ENCODE data around the gene E2F1. TPM values are rescaled to one million over a fixed set of nuclear protein-coding genes. Genes with fewer than 3 reads are reported as not detected.

The E2F1 gene
- polyA plus RNA-seq, 1 experiment: 2.6 TPM

GRCh38 chr20:33689493-33689892, 3.3 kb upstream of the E2F1 start:
- Histone ChIP-seq H3K27ac (ENCODE audit: low read depth, low read length) (no peak overlapping the region), H3K9me3 (ENCODE audit: control insufficient read depth, insufficient read depth, low read length) (no peaks in the 10 kb centered on the region), H3K27me3 (ENCODE audit: control insufficient read depth, insufficient read depth, low read length) (no peaks in the 10 kb centered on the region), H3K4me3 (ENCODE audit: low read depth, low read length) (no peak overlapping the region)
- TF ChIP-seq, protein P1, sequence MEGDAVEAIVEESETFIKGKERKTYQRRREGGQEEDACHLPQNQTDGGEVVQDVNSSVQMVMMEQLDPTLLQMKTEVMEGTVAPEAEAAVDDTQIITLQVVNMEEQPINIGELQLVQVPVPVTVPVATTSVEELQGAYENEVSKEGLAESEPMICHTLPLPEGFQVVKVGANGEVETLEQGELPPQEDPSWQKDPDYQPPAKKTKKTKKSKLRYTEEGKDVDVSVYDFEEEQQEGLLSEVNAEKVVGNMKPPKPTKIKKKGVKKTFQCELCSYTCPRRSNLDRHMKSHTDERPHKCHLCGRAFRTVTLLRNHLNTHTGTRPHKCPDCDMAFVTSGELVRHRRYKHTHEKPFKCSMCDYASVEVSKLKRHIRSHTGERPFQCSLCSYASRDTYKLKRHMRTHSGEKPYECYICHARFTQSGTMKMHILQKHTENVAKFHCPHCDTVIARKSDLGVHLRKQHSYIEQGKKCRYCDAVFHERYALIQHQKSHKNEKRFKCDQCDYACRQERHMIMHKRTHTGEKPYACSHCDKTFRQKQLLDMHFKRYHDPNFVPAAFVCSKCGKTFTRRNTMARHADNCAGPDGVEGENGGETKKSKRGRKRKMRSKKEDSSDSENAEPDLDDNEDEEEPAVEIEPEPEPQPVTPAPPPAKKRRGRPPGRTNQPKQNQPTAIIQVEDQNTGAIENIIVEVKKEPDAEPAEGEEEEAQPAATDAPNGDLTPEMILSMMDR (IDR thresholded peaks at IDR 0.05; ENCODE audit: low read depth, low read length): no peak
- ChIA-PET POLR2A (no interaction called here), CTCF (no interaction called here)
- DNase-seq (ENCODE audit: low read depth, low spot score): no peak

- ChIA-PET POLR2A (no interaction called here), CTCF (no interaction called here)
- no peak overlapping the region for H3K27ac ChIP-seq (ENCODE audit: low read depth, low read length)
- no peak for DNase-seq (ENCODE audit: low read depth, low spot score)
- no peaks in the 10 kb centered on the region for H3K27me3 ChIP-seq (ENCODE audit: control insufficient read depth, insufficient read depth, low read length)
- H3K9me3 ChIP-seq (ENCODE audit: control insufficient read depth, insufficient read depth, low read length): no peaks in the 10 kb centered on the region
- no peak overlapping the region for H3K4me3 ChIP-seq (ENCODE audit: low read depth, low read length)
- TF ChIP-seq, protein P1 (IDR thresholded peaks at IDR 0.05; ENCODE audit: low read depth, low read length): no peak
Observed at GRCh38 chr20:33688938-33689424, 2.8 kb upstream of the E2F1 start.

DNA sequence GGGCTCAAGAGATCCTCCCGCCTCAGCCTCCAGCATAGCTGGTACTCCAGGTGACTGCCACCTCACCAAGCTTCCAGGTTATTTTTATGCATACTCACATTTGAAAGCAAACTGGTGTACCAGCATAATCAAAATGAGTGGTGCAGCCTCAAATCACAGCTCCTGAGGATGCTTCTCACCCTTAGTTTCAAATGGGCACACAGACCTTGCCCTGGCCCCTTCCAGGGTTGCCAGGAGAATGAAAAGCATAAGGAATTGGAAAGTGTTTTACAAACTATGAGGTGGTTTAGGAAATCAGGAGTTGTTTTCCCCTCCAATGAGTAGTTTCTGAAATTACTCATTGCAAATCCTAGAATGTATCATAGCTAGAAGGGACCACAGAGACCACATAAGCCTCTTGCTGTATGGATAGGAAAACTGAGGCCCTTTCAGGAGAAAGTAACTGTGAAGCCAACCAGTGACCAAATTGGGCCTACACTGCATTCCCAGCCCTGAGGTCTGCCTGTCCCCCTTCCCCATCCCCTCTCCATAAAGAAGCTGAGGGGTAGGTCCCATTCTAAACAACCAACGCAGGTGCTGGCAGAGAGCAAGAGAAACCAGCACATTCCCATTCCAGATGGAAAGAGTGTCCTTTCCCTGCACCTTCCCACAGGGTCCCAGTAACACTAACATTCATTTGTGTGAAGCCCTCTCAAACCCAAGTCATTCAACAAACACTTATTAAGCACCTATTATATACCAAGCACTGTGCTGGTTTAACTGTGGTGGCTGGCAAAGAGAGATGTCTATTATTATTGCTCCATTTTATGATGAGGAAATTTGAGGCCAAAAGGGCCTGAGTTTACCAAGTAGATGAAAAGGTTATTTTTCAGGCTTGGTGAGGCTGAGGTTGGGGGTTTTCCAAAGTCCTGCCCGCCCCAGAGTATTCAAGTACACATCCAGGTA, 2.1 kb upstream of the E2F1 start:
- Histone ChIP-seq H3K9me3 (ENCODE audit: control insufficient read depth, insufficient read depth, low read length) (no peaks in the 10 kb centered on the region), H3K4me3 (ENCODE audit: low read depth, low read length) (no peak overlapping the region), H3K27ac (ENCODE audit: low read depth, low read length) (no peak overlapping the region), H3K27me3 (ENCODE audit: control insufficient read depth, insufficient read depth, low read length) (no peaks in the 10 kb centered on the region)
- TF ChIP-seq, protein P1 (IDR thresholded peaks at IDR 0.05; ENCODE audit: low read depth, low read length): no peak
- CTCF ChIA-PET: interaction anchor here (0.7 kb wide), 1 partner anchor 32 kb away, joined by 3 read pairs; no protein-coding TSS in a partner anchor
- DNase-seq (ENCODE audit: low read depth, low spot score): no peak
- POLR2A ChIA-PET: no interaction called here

DNA sequence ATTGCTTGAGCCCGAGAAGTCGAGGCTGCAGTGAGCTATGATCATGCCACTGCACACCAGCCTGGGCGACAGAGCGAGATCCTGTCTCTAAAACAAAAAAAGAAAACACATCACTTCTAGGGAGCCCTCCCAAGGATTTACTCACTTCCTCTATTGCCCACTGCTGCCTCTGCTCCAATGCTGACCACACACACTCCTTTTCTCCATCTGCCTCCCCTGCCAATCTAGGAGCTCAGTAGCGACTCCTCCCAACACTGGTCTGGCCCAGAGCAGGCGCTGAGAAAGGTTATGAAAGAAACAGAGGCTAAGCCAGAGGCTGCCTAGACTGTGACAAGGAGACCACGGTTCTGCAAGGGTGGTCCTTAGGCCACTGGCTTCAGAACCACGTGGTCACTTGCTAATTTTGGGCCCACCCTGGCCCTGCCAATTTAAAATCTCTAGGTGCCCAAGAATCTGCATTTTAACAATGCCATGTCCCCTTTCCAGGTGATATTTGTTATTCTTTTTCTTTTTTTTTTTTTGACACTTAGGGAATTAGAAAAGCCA, 1.3 kb upstream of the E2F1 start:
- POLR2A ChIA-PET: no interaction called here
- Histone ChIP-seq H3K27ac (ENCODE audit: low read depth, low read length) (no peak overlapping the region), H3K27me3 (ENCODE audit: control insufficient read depth, insufficient read depth, low read length) (no peaks in the 10 kb centered on the region), H3K4me3 (ENCODE audit: low read depth, low read length) (no peak overlapping the region), H3K9me3 (ENCODE audit: control insufficient read depth, insufficient read depth, low read length) (no peaks in the 10 kb centered on the region)
- TF ChIP-seq, protein P1 (IDR thresholded peaks at IDR 0.05; ENCODE audit: low read depth, low read length): no peak
- DNase-seq (ENCODE audit: low read depth, low spot score): no peak
- CTCF ChIA-PET: interaction anchor here (0.7 to 1.0 kb wide), 2 partner anchors 33 kb away, joined by 3 read pairs; partner anchors contain the start of gene PXMP4

- Histone ChIP-seq H3K9me3 (ENCODE audit: control insufficient read depth, insufficient read depth, low read length) (no peaks in the 10 kb centered on the region), H3K4me3 (ENCODE audit: low read depth, low read length) (no peak overlapping the region; the same call in 1 of the 2 replicates), H3K27me3 (ENCODE audit: control insufficient read depth, insufficient read depth, low read length) (no peaks in the 10 kb centered on the region), H3K27ac (ENCODE audit: low read depth, low read length) (no peak overlapping the region)
- TF ChIP-seq, protein P1 (IDR thresholded peaks at IDR 0.05; ENCODE audit: low read depth, low read length): no peak
- POLR2A ChIA-PET: no interaction called here
- CTCF ChIA-PET: interaction anchor here (1.0 kb wide), 1 partner anchor 33 kb away, joined by 3 read pairs; the partner anchor contains the start of gene PXMP4
- no peak for DNase-seq (ENCODE audit: low read depth, low spot score)
Observed at GRCh38 chr20:33686984-33687366, 790 bp upstream of the E2F1 start.

Measured in AG04450 (cell line).